ENCODE results near the gene TSPAN3. TPM values are rescaled to one million over a fixed set of nuclear protein-coding genes. Genes with fewer than 3 reads are reported as not detected.

TSPAN3 gene
- total and polyA plus RNA-seq, 3 donors from 2014 or later = 197 to 226 (median 223) TPM

DNA sequence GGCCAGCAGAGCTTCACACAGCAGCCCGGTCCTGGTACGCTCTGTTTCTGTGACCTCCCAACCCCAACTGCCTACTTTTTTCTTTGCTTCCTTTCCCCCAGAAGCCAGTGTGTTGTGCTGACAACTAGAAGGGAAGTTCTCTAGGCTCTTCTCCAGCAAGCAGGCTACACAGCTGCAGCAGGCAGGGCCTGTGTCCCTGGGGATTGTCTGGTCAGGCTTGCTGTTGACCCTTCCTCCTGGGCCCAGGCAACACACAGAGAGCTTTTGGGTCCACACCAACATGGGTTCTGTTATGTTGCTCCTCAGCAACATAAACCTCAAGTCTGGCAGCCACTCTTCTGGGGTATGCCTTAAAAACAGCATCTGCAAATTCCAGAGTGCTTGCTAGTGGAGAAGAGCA lies 36.2 kb upstream of the TSPAN3 start:
- peak; percentile 57 for DNase-seq
- 53 to 68% methylated on average over 2 of the region's 2 CpGs for WGBS, 2 donors

DNA sequence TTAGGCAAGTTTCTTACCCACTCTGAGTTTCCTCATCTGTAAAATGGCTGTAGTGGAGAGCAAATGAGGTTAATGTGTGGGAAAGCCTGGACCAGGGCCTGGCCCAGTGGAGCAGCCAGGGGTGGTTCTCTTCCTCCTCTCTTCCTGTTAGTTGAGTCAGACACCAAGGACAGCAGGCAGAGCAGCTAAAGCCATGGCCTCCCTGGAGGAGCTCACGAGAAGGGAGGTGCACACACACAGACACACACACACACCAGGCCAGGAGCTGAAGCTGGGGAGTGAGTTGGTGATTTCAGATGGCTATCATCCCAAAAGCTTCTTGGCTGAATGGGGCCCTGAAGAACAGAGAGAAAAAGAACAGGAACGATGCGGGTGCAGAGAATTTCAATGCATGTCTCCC lies 33.2 kb upstream of the TSPAN3 start:
- no peaks in the 10 kb centered on the region for H3K36me3 ChIP-seq (ENCODE audit: low read depth, missing control alignments)
- TF ChIP-seq, protein P1, sequence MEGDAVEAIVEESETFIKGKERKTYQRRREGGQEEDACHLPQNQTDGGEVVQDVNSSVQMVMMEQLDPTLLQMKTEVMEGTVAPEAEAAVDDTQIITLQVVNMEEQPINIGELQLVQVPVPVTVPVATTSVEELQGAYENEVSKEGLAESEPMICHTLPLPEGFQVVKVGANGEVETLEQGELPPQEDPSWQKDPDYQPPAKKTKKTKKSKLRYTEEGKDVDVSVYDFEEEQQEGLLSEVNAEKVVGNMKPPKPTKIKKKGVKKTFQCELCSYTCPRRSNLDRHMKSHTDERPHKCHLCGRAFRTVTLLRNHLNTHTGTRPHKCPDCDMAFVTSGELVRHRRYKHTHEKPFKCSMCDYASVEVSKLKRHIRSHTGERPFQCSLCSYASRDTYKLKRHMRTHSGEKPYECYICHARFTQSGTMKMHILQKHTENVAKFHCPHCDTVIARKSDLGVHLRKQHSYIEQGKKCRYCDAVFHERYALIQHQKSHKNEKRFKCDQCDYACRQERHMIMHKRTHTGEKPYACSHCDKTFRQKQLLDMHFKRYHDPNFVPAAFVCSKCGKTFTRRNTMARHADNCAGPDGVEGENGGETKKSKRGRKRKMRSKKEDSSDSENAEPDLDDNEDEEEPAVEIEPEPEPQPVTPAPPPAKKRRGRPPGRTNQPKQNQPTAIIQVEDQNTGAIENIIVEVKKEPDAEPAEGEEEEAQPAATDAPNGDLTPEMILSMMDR (IDR thresholded peaks at IDR 0.05) = no peak
- TF ChIP-seq POLR2A (IDR thresholded peaks at IDR 0.05) = no peak
- WGBS, 2 donors = 71 to 75% methylated on average over 3 of the region's 3 CpGs
- H3K4me1 ChIP-seq = peaks cover 14% of the 10 kb centered on the region
- no peak overlapping the region for H3K27ac ChIP-seq
- no peaks in the 10 kb centered on the region for H3K9me3 ChIP-seq
- no peaks in the 10 kb centered on the region for H3K27me3 ChIP-seq
- no peak overlapping the region for H3K4me3 ChIP-seq
- no peak for DNase-seq
- intact Hi-C loops (cut with DNase I; ENCODE audit: low total_unique reads) = no loop called here

More for the DNA sequence above, 36.2 kb upstream of the TSPAN3 start:
- H3K4me1 ChIP-seq = peaks cover 14% of the 10 kb centered on the region
- H3K36me3 ChIP-seq (ENCODE audit: low read depth, missing control alignments) = no peaks in the 10 kb centered on the region
- peak overlapping the region in 1 of 2 donors; percentile 24 for H3K27ac ChIP-seq
- H3K4me3 ChIP-seq = no peak overlapping the region
- H3K27me3 ChIP-seq = no peaks in the 10 kb centered on the region
- intact Hi-C loops (cut with DNase I; ENCODE audit: low total_unique reads) = no loop called here
- H3K9me3 ChIP-seq = no peaks in the 10 kb centered on the region
- TF ChIP-seq, protein P1 (IDR thresholded peaks at IDR 0.05) = no peak
- no peak for TF ChIP-seq POLR2A (IDR thresholded peaks at IDR 0.05)

DNA sequence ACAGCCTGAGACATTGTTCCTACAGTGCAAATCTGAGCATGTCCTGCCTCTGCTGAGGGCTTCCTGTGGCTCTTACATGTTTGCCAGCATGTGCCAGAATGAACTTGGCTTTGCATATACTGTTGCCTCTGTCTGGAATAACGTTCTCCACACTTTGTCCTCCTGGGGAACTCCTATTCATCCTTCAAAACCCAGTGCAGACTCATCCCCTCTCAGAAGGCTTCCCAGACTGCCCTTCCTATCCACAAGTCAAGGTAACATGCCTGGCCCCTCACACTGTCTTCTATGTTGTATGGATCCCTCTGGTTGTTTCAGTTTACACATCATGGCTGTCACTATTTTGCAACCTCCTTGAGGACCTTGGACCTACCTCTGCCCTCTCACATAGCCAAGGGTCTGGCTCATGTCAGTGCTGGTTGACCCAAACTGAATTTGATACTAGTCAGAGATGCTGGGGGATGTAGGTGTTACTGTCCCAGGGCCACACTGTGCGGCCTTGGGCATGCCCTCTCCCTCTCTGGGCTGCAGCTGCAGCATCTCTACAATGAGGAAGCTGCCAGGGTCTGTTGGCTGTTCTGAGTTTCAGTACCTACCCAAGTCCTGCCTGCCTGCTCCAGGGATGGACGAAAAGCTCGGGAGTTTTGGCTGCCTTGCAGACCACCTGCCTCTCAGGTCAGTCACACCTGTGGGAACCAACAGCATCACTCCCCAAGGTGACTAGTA lies 29.0 kb upstream of the TSPAN3 start:
- intact Hi-C loops (cut with DNase I; ENCODE audit: low total_unique reads) = no loop called here

DNA sequence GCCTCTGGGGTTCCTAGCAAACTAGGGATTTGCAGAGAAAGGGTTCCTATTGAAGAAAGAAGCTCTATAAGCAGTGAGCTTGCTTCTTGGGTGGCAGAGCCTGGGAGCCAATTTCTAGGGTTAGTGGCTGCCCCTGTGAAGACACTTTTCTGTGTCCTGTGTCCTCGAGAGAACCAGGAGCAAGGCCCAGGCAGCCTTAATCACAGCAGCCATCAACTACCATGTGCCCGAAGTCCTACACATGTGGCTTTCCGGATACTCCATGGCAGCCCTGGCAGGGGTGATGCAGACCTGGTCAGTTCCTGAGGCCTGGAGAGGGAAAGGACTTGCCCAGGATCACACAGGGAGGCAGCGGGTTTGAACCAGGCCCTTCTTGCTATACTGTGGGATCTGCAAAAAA lies 27.7 kb upstream of the TSPAN3 start:
- no peak overlapping the region for H3K4me3 ChIP-seq
- TF ChIP-seq, protein P1 (IDR thresholded peaks at IDR 0.05) = no peak
- no peak for TF ChIP-seq POLR2A (IDR thresholded peaks at IDR 0.05)
- H3K4me1 ChIP-seq = no peaks in the 10 kb centered on the region
- no peaks in the 10 kb centered on the region for H3K27me3 ChIP-seq
- no peak overlapping the region for H3K27ac ChIP-seq
- H3K9me3 ChIP-seq = no peaks in the 10 kb centered on the region
- intact Hi-C loops (cut with DNase I; ENCODE audit: low total_unique reads) = no loop called here
- DNase-seq = no peak
- 97 to 100% methylated on average over 3 to 4 of the region's 4 CpGs for WGBS, 2 donors
- no peaks in the 10 kb centered on the region for H3K36me3 ChIP-seq (ENCODE audit: low read depth, missing control alignments)

More for the DNA sequence above, 29.0 kb upstream of the TSPAN3 start:
- Histone ChIP-seq H3K36me3 (ENCODE audit: low read depth, missing control alignments) (no peaks in the 10 kb centered on the region), H3K4me1 (no peaks in the 10 kb centered on the region), H3K27me3 (no peaks in the 10 kb centered on the region), H3K4me3 (no peak overlapping the region), H3K27ac (no peak overlapping the region), H3K9me3 (no peaks in the 10 kb centered on the region)
- 91 to 97% methylated on average over 4 of the region's 4 CpGs for WGBS, 2 donors
- TF ChIP-seq POLR2A (IDR thresholded peaks at IDR 0.05) = no peak
- TF ChIP-seq, protein P1 (IDR thresholded peaks at IDR 0.05) = no peak
- no peak for DNase-seq

DNA sequence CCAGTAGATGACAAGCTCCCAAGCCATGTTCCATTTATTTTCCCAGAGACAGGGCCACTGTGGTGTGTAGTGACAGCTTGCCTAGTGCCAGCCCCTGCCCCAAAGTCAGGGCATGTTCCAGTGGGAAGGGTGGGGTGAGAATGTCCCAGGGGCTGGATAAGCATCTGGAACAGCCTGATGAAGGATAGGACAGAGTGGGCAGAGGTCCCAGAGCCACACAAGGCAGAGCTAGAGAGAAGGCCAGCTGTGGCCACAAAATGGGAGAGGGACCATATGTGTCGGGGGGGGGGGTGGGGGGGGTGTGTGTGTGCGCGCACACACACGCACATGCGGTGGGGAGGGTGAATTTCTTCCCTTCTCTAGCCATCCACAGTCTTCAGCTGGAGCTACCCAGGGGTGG lies 27.0 kb upstream of the TSPAN3 start:
- WGBS, 2 donors = 100% methylated on average over 1 to 5 of the region's 5 CpGs
- no peaks in the 10 kb centered on the region for H3K4me1 ChIP-seq
- H3K27ac ChIP-seq = no peak overlapping the region
- no peak overlapping the region for H3K4me3 ChIP-seq
- DNase-seq = peak; percentile 5
- H3K9me3 ChIP-seq = no peaks in the 10 kb centered on the region
- intact Hi-C loops (cut with DNase I; ENCODE audit: low total_unique reads) = no loop called here
- TF ChIP-seq, protein P1 (IDR thresholded peaks at IDR 0.05) = no peak
- TF ChIP-seq POLR2A (IDR thresholded peaks at IDR 0.05) = no peak
- H3K36me3 ChIP-seq (ENCODE audit: low read depth, missing control alignments) = no peaks in the 10 kb centered on the region
- no peaks in the 10 kb centered on the region for H3K27me3 ChIP-seq
